HepG2 (cell line): ENCODE measurements around the gene PRXL2B. TPM values are rescaled to one million over a fixed set of nuclear protein-coding genes. Genes with fewer than 3 reads are reported as not detected.

Source experiments
- ATAC-seq: fragments of 200-7000 bp; cut with Tn5 transposase; 3 replicates; pipeline ENCODE4 v1.9.1; 2020; ENCODE audit warnings: mild to moderate bottlenecking, moderate library complexity
- BruUV-seq: library from RNA; stranded (reverse); fragments of 400-500 nt; replicated peaks from 2 replicates; lab custom pipeline; 2021; lab: Mats Ljungman, UMichigan
- CTCF ChIA-PET: fragments of 300-600 bp; formaldehyde crosslinking; extraction: SDS; loops from one replicate; lab custom pipeline; 2021; ENCODE audit warnings: low total read pairs, inconsistent platforms, low intra/inter-chr PET ratio; lab: Yijun Ruan, JAX
- POLR2A ChIA-PET: fragments of 350-600 bp; sonication (Branson Sonifier 250); formaldehyde crosslinking; loops from one replicate; lab custom pipeline; 2020; ENCODE audit warnings: antibody characterized with exemption, inconsistent platforms; lab: Yijun Ruan, JAX
- DNase-seq: peaks from one replicate; pipeline ENCODE4 v3.0.0-alpha.2; 2015; ENCODE audit warnings: low spot score
- FAIRE-seq: peaks from 3 replicates; lab custom pipeline; 2011; peaks lifted over from hg19 to GRCh38; lab: Jason Lieb, UNC
- H2AFZ ChIP-seq: one replicate; pipeline ENCODE4 v1.6.1; 2011; ENCODE audit warnings: low read length, inconsistent platforms
- H3K27ac ChIP-seq: fragments of 300-600 bp; 3 replicates; pipeline ENCODE4 v1.8.0; 2011; ENCODE audit warnings: mixed run types, mild to moderate bottlenecking, mixed read lengths, low read length, inconsistent platforms; ENCODE audit not compliant: insufficient read depth; ENCODE audit errors: extremely low read length
- H3K27me3 ChIP-seq, 2 experiments: fragments of 200-600 bp in 1 of 2; 2 replicates in 1 of 2; 3 replicates in 1 of 2; pipeline versions ENCODE4 v1.6.0 to v1.8.0; 2011; ENCODE audit warnings: low read length in 2 of 2, mild to moderate bottlenecking in 2 of 2, moderate library complexity in 2 of 2, inconsistent platforms in 1 of 2; ENCODE audit not compliant: insufficient read depth in 2 of 2, control insufficient read depth in 1 of 2
- H3K36me3 ChIP-seq, 2 experiments: fragments of 200-600 bp in 1 of 2; replicated peaks in 1 of 2; 2 replicates in 1 of 2; 3 replicates in 1 of 2; pipeline versions ENCODE4 v1.5.1 to v1.8.0; 2011; ENCODE audit warnings: low read length in 2 of 2, inconsistent platforms in 1 of 2; ENCODE audit not compliant: insufficient read depth in 2 of 2, control insufficient read depth in 1 of 2
- H3K4me1 ChIP-seq: 2 replicates; pipeline ENCODE4 v1.5.1; 2012; ENCODE audit warnings: low read length, inconsistent platforms; ENCODE audit not compliant: insufficient read depth
- H3K4me2 ChIP-seq: 2 replicates; pipeline ENCODE4 v1.6.0; 2011; ENCODE audit warnings: low read depth, low read length, inconsistent platforms
- H3K4me3 ChIP-seq, 3 experiments: fragments of 200-600 bp in 1 of 3; sonication (generic), shearing (Covaris generic) in 1 of 3; replicated peaks in 1 of 3; 2 replicates each; pipeline ENCODE4 v1.5.1; 2011 to 2016; ENCODE audit warnings: low read length in 3 of 3, inconsistent platforms in 2 of 3, low read depth in 2 of 3, mild to moderate bottlenecking in 2 of 3, control low read depth in 1 of 3, mixed read lengths in 1 of 3; ENCODE audit not compliant: insufficient read depth in 1 of 3
- H3K79me2 ChIP-seq: one replicate; pipeline ENCODE4 v1.6.1; 2011; ENCODE audit warnings: low read length, inconsistent platforms; ENCODE audit not compliant: insufficient read depth
- H3K9ac ChIP-seq: 2 replicates; pipeline ENCODE4 v1.6.0; 2011; ENCODE audit warnings: mild to moderate bottlenecking, low read depth, low read length, inconsistent platforms; ENCODE audit not compliant: insufficient read depth
- H3K9me3 ChIP-seq: 2 replicates; pipeline ENCODE4 v1.5.1; 2012; ENCODE audit warnings: mild to moderate bottlenecking, low read length
- H4K20me1 ChIP-seq: 2 replicates; pipeline ENCODE4 v1.6.0; 2011; ENCODE audit warnings: inconsistent platforms, mild to moderate bottlenecking, low read length, moderate library complexity; ENCODE audit not compliant: insufficient read depth
- ERF ChIP-seq: IDR thresholded peaks from 2 replicates; pipeline ENCODE4 v1.6.1; 2018; ENCODE audit warnings: missing biosample characterization, missing genetic modification reagents
- PAF1 ChIP-seq: IDR thresholded peaks from 2 replicates; pipeline ENCODE4 v1.6.1; 2016; ENCODE audit warnings: missing genetic modification reagents, missing compliant biosample characterization
- ZNF850 ChIP-seq: sonication (generic); formaldehyde crosslinking; conservative IDR thresholded peaks from 2 replicates; pipeline ENCODE4 v1.9.0; 2021; ENCODE audit warnings: mild to moderate bottlenecking, missing genetic modification reagents
- WGBS: methylation state at CpG from one replicate; pipeline ENCODE4 v1.1.6; 2017; ENCODE audit warnings: low lambda C conversion rate; 5-methylcytosine and 5-hydroxymethylcytosine counted together
- in situ Hi-C: cut with HindIII; loops from 2 replicates; pipeline ENCODE4 v1.10.0; 2017; ENCODE audit warnings: low pct_unique_long_range_greater_than_20kb; ENCODE audit not compliant: extremely low pct_ligation_motif_present
- intact Hi-C: fragments of 100-400 bp; cut with micrococcal nuclease; formaldehyde crosslinking; loops from one replicate; pipeline ENCODE4 v1.10.0; 2022; ENCODE audit not compliant: unreplicated experiment
- polyA plus RNA-seq, 8 experiments: library from polyadenylated mRNA; depleted of rRNA in 3 of 8; stranded (reverse) in 7 of 8; unstranded in 1 of 8; fragments of >200 nt; fragmentation: Illumina TruSeq in 4 of 8; extraction: Trizol in 4 of 8; gene quantifications; 2 replicates each; pipeline versions ENCODE4 v1.2.1 to v1.2.3, GENCODE V29; 2011 to 2016; ENCODE audit warnings: low read depth in 4 of 8, missing spikeins in 1 of 8, mixed read lengths in 1 of 8; ENCODE audit not compliant: insufficient read depth in 1 of 8
- total RNA-seq, 5 experiments: library from RNA; depleted of rRNA; stranded (reverse); fragments of >200 nt; fragmentation: Illumina TruSeq; extraction: Trizol; gene quantifications; 2 replicates each; pipeline ENCODE4 v1.2.3, GENCODE V29; 2016; ENCODE audit warnings: low read depth in 1 of 5
- TF ChIP-seq, protein P1 (sequence below): sonication (generic); formaldehyde crosslinking; IDR thresholded peaks from 2 replicates; pipeline ENCODE4 v1.4.0; 2020; ENCODE audit warnings: missing genetic modification reagents, borderline replicate concordance
- TF ChIP-seq, protein P2 (sequence below): sonication (generic); formaldehyde crosslinking; IDR thresholded peaks from 2 replicates; pipeline ENCODE4 v1.4.0; 2020; ENCODE audit warnings: mild to moderate bottlenecking, missing genetic modification reagents

Gene PRXL2B
- total and polyA plus RNA-seq, 2 of the 13 experiments (the other 11 are each of a cell fraction or from before 2014, with no cell fraction given): 16.8 to 22.1 TPM

DNA sequence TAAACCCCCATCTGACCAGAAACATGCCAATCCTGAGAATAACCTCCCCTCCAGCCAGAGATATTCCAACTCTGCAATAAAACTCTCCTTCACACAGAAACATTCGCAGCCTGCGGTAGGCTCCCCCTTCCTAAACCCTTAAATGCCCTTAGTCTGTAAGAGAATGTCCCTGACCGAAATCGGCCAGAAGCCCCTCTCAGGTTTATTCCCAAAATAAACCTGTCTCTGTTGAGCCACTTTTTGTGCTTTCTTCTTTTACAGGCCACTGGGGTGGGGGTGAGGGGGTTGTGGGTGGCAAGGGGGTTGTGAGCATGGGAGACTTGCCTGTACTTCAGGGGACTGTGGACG lies 4.6 kb downstream of the PRXL2B start:
- H3K4me1 ChIP-seq: peaks cover 19% of the 10 kb centered on the region
- no peaks in the 10 kb centered on the region for H3K36me3 ChIP-seq
- no peak for ATAC-seq
- WGBS: 80% methylated on average over 5 of the region's 5 CpGs
- no TSS peak for BruUV-seq
- no peak overlapping the region for H2AFZ ChIP-seq
- DNase-seq: no peak
- no peak for TF ChIP-seq PAF1 (CRISPR knock-in tag)
- TF ChIP-seq ZNF850 (CRISPR knock-in tag): 0 out of 2 replicates have a peak, but pooled peaks have one; percentile 77
- TF ChIP-seq ERF: no peak
- TF ChIP-seq, all 625 proteins: peak for 1
- in situ Hi-C loops: no loop called here
- H3K79me2 ChIP-seq: no peaks in the 10 kb centered on the region
- ChIA-PET POLR2A (interaction anchor here (1.0 kb wide), 2 partner anchors 13 kb away, joined by 3 to 4 read pairs; no protein-coding TSS in a partner anchor), CTCF (no interaction called here)
- FAIRE-seq: no peak
- H3K9ac ChIP-seq: no peak overlapping the region
- H3K4me2 ChIP-seq: no peak overlapping the region
- peaks cover 5 to 28% of the 10 kb centered on the region in 2 experiments; a peak in 4 of 5 replicates for H3K27me3 ChIP-seq
- intact Hi-C loops: no loop called here
- H3K27ac ChIP-seq: no peak overlapping the region
- no peaks in the 10 kb centered on the region for H4K20me1 ChIP-seq
- no peak overlapping the region for H3K4me3 ChIP-seq
- H3K9me3 ChIP-seq: no peaks in the 10 kb centered on the region

DNA sequence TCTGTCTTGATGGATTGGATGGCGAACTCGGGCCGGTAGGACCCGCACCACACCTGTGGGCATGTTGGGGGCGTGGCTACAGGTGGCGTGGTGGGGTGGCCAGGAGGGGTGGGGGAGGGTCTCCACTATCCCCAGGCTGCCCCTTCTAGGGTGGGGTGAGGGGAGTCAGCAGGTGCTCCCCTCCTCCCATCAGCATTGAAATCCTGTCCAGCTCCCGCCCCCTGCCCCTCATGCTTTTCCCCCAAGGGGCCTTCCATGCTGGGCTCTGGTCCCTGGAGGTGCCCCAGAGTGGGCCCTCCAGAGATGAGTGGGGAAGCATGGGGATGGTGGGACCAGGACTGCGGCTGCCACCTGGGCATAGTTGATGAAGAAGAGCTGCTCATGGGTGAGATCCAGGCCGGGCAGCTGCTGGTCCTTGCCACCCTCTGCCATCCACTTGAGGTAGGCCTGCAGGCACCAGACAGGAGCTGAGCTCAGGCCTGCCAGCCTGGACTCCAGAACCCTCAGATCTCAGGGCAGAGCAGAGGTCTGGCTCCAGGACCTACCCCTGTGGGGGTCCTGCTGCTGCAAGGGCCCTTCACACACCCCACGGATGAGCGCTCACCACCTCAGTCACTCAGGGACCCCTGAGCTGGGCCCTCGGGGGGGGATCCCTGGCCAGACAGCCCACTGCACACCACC lies 5.1 kb downstream of the PRXL2B start:
- H3K9me3 ChIP-seq: no peaks in the 10 kb centered on the region
- peaks cover 5 to 31% of the 10 kb centered on the region in 2 experiments; a peak in 4 of 5 replicates for H3K27me3 ChIP-seq
- no peaks in the 10 kb centered on the region for H3K79me2 ChIP-seq
- POLR2A ChIA-PET: interaction anchor here (1.0 kb wide), 1 partner anchor 14 kb away, joined by 4 read pairs; no protein-coding TSS in a partner anchor
- H2AFZ ChIP-seq: no peak overlapping the region
- H3K9ac ChIP-seq: no peak overlapping the region
- DNase-seq: no peak
- intact Hi-C loops: no loop called here
- TF ChIP-seq, protein P1, sequence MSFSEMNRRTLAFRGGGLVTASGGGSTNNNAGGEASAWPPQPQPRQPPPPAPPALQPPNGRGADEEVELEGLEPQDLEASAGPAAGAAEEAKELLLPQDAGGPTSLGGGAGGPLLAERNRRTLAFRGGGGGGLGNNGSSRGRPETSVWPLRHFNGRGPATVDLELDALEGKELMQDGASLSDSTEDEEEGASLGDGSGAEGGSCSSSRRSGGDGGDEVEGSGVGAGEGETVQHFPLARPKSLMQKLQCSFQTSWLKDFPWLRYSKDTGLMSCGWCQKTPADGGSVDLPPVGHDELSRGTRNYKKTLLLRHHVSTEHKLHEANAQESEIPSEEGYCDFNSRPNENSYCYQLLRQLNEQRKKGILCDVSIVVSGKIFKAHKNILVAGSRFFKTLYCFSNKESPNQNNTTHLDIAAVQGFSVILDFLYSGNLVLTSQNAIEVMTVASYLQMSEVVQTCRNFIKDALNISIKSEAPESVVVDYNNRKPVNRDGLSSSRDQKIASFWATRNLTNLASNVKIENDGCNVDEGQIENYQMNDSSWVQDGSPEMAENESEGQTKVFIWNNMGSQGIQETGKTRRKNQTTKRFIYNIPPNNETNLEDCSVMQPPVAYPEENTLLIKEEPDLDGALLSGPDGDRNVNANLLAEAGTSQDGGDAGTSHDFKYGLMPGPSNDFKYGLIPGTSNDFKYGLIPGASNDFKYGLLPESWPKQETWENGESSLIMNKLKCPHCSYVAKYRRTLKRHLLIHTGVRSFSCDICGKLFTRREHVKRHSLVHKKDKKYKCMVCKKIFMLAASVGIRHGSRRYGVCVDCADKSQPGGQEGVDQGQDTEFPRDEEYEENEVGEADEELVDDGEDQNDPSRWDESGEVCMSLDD: no peak
- TF ChIP-seq, protein P2, sequence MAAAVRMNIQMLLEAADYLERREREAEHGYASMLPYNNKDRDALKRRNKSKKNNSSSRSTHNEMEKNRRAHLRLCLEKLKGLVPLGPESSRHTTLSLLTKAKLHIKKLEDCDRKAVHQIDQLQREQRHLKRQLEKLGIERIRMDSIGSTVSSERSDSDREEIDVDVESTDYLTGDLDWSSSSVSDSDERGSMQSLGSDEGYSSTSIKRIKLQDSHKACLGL (CRISPR knock-in tag): no peak
- TF ChIP-seq, all 625 proteins: peak for 0
- WGBS: 95% methylated on average over 7 of the region's 12 CpGs
- in situ Hi-C loops: no loop called here
- no peak overlapping the region for H3K4me3 ChIP-seq
- H3K36me3 ChIP-seq: no peaks in the 10 kb centered on the region
- FAIRE-seq (no peak), ATAC-seq (no peak)
- no peak overlapping the region for H3K27ac ChIP-seq
- peaks cover 19% of the 10 kb centered on the region for H3K4me1 ChIP-seq
- no peak overlapping the region for H3K4me2 ChIP-seq
- no TSS peak for BruUV-seq
- CTCF ChIA-PET: no interaction called here
- H4K20me1 ChIP-seq: no peaks in the 10 kb centered on the region
